Prostate gland (tissue), 2 donors: Measurements from ENCODE around the gene HOOK2. TPM values are rescaled to one million over a fixed set of nuclear protein-coding genes. Genes with fewer than 3 reads are reported as not detected.

ENCODE experiments used
- DNase-seq: peaks from one replicate; pipeline ENCODE4 v3.0.0-alpha.2; 2019; ENCODE audit warnings: low spot score
- H3K27ac ChIP-seq, 2 donors: fragments of 200-600 bp; sonication (generic); 2 replicates each; pipeline ENCODE4 v1.5.1; 2017 to 2019
- H3K27me3 ChIP-seq: fragments of 200-600 bp; sonication (generic); replicated peaks from 2 replicates; pipeline ENCODE4 v1.5.1; 2019; ENCODE audit not compliant: insufficient read depth
- H3K36me3 ChIP-seq, 2 donors: fragments of 200-600 bp; sonication (generic); 1 replicate in 1 of 2; 2 replicates in 1 of 2; pipeline versions ENCODE4 v1.5.1 to v1.8.1; 2017 to 2019
- H3K4me1 ChIP-seq: fragments of 200-600 bp; sonication (generic); replicated peaks from 2 replicates; pipeline ENCODE4 v1.5.1; 2019
- H3K4me3 ChIP-seq, 2 donors: fragments of 200-600 bp; sonication (generic); 2 replicates each; pipeline ENCODE4 v1.5.1; 2017 to 2019
- H3K9me3 ChIP-seq: fragments of 200-600 bp; sonication (generic); 2 replicates; pipeline ENCODE4 v1.5.1; 2017
- CTCF ChIP-seq, 4 experiments: fragments of 200-600 bp in 2 of 4; fragments of 450-650 bp in 2 of 4; sonication (generic) in 2 of 4; IDR thresholded peaks; 1 replicate in 3 of 4; 2 replicates in 1 of 4; pipeline ENCODE4 v1.5.1; 2016 to 2019; ENCODE audit warnings: antibody characterized with exemption in 4 of 4, mild to moderate bottlenecking in 2 of 4, moderate library complexity in 2 of 4
- POLR2A ChIP-seq: fragments of 450-650 bp; IDR thresholded peaks from one replicate; pipeline ENCODE4 v1.6.1; 2016; ENCODE audit warnings: antibody characterized with exemption, mild to moderate bottlenecking
- POLR2AphosphoS5 ChIP-seq: sonication (generic); formaldehyde crosslinking; IDR thresholded peaks from one replicate; pipeline ENCODE4 v1.6.1; 2017; ENCODE audit warnings: antibody characterized with exemption
- WGBS: methylation state at CpG from one replicate; pipeline ENCODE4 v1.1.5; 2018; 5-methylcytosine and 5-hydroxymethylcytosine counted together
- intact Hi-C: fragments of 100-400 bp; cut with DNase I; formaldehyde crosslinking; loops from one replicate; pipeline ENCODE4 v1.14.2; 2022
- total RNA-seq, 2 donors: library from RNA; depleted of rRNA; stranded (reverse); fragments of >200 nt; gene quantifications; one replicate each; pipeline ENCODE4 v1.1.0, GENCODE V29; 2016

Gene HOOK2
- total RNA-seq, 2 donors from 2014 or later = 49.6 to 126 TPM

- intact Hi-C loops = no loop called here
- H3K27me3 ChIP-seq = no peaks in the 10 kb centered on the region
- peaks cover 0 to 13% of the 10 kb centered on the region in 2 donors for H3K36me3 ChIP-seq
- no peak for DNase-seq
- H3K4me3 ChIP-seq = no peak within 1 kb of the TSS
- WGBS = 35% methylated on average over 14 of the region's 14 CpGs
- no peaks in the 10 kb centered on the region for H3K9me3 ChIP-seq
- TF ChIP-seq CTCF (IDR thresholded peaks at IDR 0.05) = no peak
- TF ChIP-seq POLR2A = no peak
- TF ChIP-seq POLR2AphosphoS5 = no peak
- H3K27ac ChIP-seq = no peak within 1 kb of the TSS
- peaks cover 3% of the 10 kb centered on the region for H3K4me1 ChIP-seq
Measured at GRCh38 chr19:12751635-12752034, 23.7 kb downstream of the HOOK2 start, which contains the start of gene BEST2. Gene BEST2 (plus strand): TSS chr19:12751791. CDS start chr19:12752593, 802 bp downstream.

GRCh38 chr19:12750851-12751250 is 24.5 kb downstream of the HOOK2 start:
- Histone ChIP-seq H3K27ac (no peak overlapping the region), H3K36me3 (peaks cover 0 to 13% of the 10 kb centered on the region in 2 donors), H3K27me3 (no peaks in the 10 kb centered on the region), H3K4me3 (no peak overlapping the region), H3K9me3 (no peaks in the 10 kb centered on the region), H3K4me1 (peaks cover 3% of the 10 kb centered on the region)
- 57% methylated on average over 9 of the region's 9 CpGs for WGBS
- intact Hi-C loops = no loop called here
- TF ChIP-seq POLR2AphosphoS5 = no peak
- no peak for DNase-seq

- peaks cover 3% of the 10 kb centered on the region for H3K4me1 ChIP-seq
- no peak overlapping the region for H3K4me3 ChIP-seq
- no peaks in the 10 kb centered on the region for H3K27me3 ChIP-seq
- TF ChIP-seq POLR2A = no peak
- no peak for TF ChIP-seq POLR2AphosphoS5
- TF ChIP-seq CTCF (IDR thresholded peaks at IDR 0.05) = no peak
- intact Hi-C loops = no loop called here
- no peak for DNase-seq
- H3K36me3 ChIP-seq = peaks cover 0 to 13% of the 10 kb centered on the region in 2 donors
- H3K27ac ChIP-seq = no peak overlapping the region
- no peaks in the 10 kb centered on the region for H3K9me3 ChIP-seq
- 33% methylated on average over 24 of the region's 24 CpGs for WGBS
Measured at GRCh38 chr19:12749938-12750521, 25.3 kb downstream of the HOOK2 start.

- 78% methylated on average over 6 of the region's 6 CpGs for WGBS
- H3K27ac ChIP-seq = no peak overlapping the region
- H3K27me3 ChIP-seq = no peaks in the 10 kb centered on the region
- no peak for DNase-seq
- H3K36me3 ChIP-seq = peaks cover 0 to 13% of the 10 kb centered on the region in 2 donors
- TF ChIP-seq CTCF (IDR thresholded peaks at IDR 0.05) (no peak), POLR2A (no peak), POLR2AphosphoS5 (no peak)
- intact Hi-C loops = no loop called here
- no peak overlapping the region for H3K4me3 ChIP-seq
- H3K4me1 ChIP-seq = peaks cover 3% of the 10 kb centered on the region
- H3K9me3 ChIP-seq = no peaks in the 10 kb centered on the region
Measured at GRCh38 chr19:12748489-12748888, 26.9 kb downstream of the HOOK2 start.

- no peak for TF ChIP-seq CTCF (IDR thresholded peaks at IDR 0.05)
- no peak for TF ChIP-seq POLR2A
- TF ChIP-seq POLR2AphosphoS5 = no peak
Measured at GRCh38 chr19:12745166-12745897, 30.0 kb downstream of the HOOK2 start.

More at GRCh38 chr19:12745166-12745897, 30.0 kb downstream of the HOOK2 start:
- no peak overlapping the region for H3K27ac ChIP-seq
- no peaks in the 10 kb centered on the region for H3K9me3 ChIP-seq
- peaks cover 3% of the 10 kb centered on the region for H3K4me1 ChIP-seq
- intact Hi-C loops = no loop called here
- no peak for DNase-seq
- 78% methylated on average over 17 of the region's 22 CpGs for WGBS
- H3K36me3 ChIP-seq = peaks cover 0 to 13% of the 10 kb centered on the region in 2 donors
- no peaks in the 10 kb centered on the region for H3K27me3 ChIP-seq
- H3K4me3 ChIP-seq = no peak overlapping the region
